Fibroblast of lung (primary cell): ENCODE results near the gene ZFP36L1.

Experiments
- CTCF ChIP-seq, 2 donors: IDR thresholded peaks in 1 of 2; conservative IDR thresholded peaks in 1 of 2; 1 replicate in 1 of 2; 2 replicates in 1 of 2; pipeline ENCODE4 v1.5.1; 2011 to 2012; ENCODE audit warnings: low read length in 2 of 2, control low read depth in 1 of 2, inconsistent platforms in 1 of 2, low read depth in 1 of 2, mild to moderate bottlenecking in 1 of 2
- EZH2 ChIP-seq: IDR thresholded peaks from 2 replicates; pipeline ENCODE4 v1.5.1; 2012; ENCODE audit warnings: low read length, control low read depth, mild to moderate bottlenecking; ENCODE audit errors: missing control alignments

DNA sequence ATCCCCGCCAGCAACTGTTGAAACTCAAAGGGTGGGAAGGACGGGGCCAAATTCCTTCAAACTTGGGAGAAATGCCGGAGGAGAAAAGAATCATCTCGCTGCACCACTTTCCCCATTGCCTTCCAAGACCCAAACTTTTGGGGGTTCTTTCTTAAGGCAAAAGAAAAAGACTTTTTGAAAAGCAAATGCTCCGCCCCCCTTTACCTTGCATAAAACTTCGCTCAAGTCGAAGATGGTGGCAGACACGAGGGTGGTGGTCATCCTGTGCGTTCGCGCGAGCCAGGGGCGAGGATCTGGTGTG is 239 bp downstream of the ZFP36L1 start:
- no peak for TF ChIP-seq CTCF (conservative IDR thresholded peaks at IDR 0.05 in 1 of 2, IDR thresholded peaks at IDR 0.05 in 1 of 2; ENCODE audit: low read depth in 1 of 2, low read length in 2 of 2)
- no peak for TF ChIP-seq EZH2
